Right atrium auricular region (tissue), 2 donors: ENCODE results near the gene RAPGEF1. TPM values are rescaled to one million over a fixed set of nuclear protein-coding genes. Genes with fewer than 3 reads are reported as not detected.

Source experiments
- DNase-seq: peaks from one replicate; pipeline ENCODE4 v3.0.0-alpha.2; 2019; ENCODE audit warnings: low spot score
- H3K27ac ChIP-seq, 2 donors: fragments of 200-600 bp; sonication (generic); 1 replicate in 1 of 2; 2 replicates in 1 of 2; pipeline ENCODE4 v1.5.1; 2016 to 2019
- H3K27me3 ChIP-seq, 2 donors: fragments of 200-600 bp; sonication (generic); one replicate each; pipeline versions ENCODE4 v1.5.1 to v1.6.0; 2017 to 2019
- H3K36me3 ChIP-seq: fragments of 200-600 bp; sonication (generic); one replicate; pipeline ENCODE4 v1.5.1; 2016
- H3K4me1 ChIP-seq, 2 donors: fragments of 200-600 bp; sonication (generic); one replicate each; pipeline versions ENCODE4 v1.5.1 to v1.6.0; 2017 to 2019
- H3K4me3 ChIP-seq, 2 donors: fragments of 200-600 bp; sonication (generic); 1 replicate in 1 of 2; 2 replicates in 1 of 2; pipeline ENCODE4 v1.5.1; 2017 to 2019; ENCODE audit warnings: mild to moderate bottlenecking in 1 of 2, moderate library complexity in 1 of 2
- H3K9me3 ChIP-seq, 2 donors: fragments of 200-600 bp; sonication (generic); one replicate each; pipeline ENCODE4 v1.5.1; 2019
- CTCF ChIP-seq, 2 donors: fragments of 200-600 bp; sonication (generic); IDR thresholded peaks; one replicate each; pipeline ENCODE4 v1.5.1; 2019; ENCODE audit warnings: antibody characterized with exemption in 2 of 2
- total RNA-seq, 2 donors: library from RNA; depleted of rRNA; stranded (reverse); fragments of >200 nt; gene quantifications; one replicate each; pipeline ENCODE4 v1.1.0, GENCODE V29; 2016

Gene RAPGEF1
- total RNA-seq, 2 donors from 2014 or later = 59.5 to 65.1 TPM

GRCh38 chr9:131623655-131624330 lies 116.1 kb downstream of the RAPGEF1 start:
- Histone ChIP-seq H3K4me3 (no peak overlapping the region), H3K27me3 (no peaks in the 10 kb centered on the region), H3K4me1 (peaks cover 4 to 38% of the 10 kb centered on the region in 2 donors), H3K36me3 (peaks cover 36% of the 10 kb centered on the region), H3K27ac (peak overlapping the region in 1 of 2 donors; percentile 83), H3K9me3 (no peaks in the 10 kb centered on the region)
- DNase-seq = no peak
- no peak for TF ChIP-seq CTCF (IDR thresholded peaks at IDR 0.05)

GRCh38 chr9:131622523-131622922 lies 117.4 kb downstream of the RAPGEF1 start:
- DNase-seq = no peak
- no peaks in the 10 kb centered on the region for H3K9me3 ChIP-seq
- H3K27me3 ChIP-seq = no peaks in the 10 kb centered on the region
- no peak for TF ChIP-seq CTCF (IDR thresholded peaks at IDR 0.05)
- H3K4me1 ChIP-seq = peaks cover 4 to 38% of the 10 kb centered on the region in 2 donors
- H3K27ac ChIP-seq = no peak overlapping the region
- no peak overlapping the region for H3K4me3 ChIP-seq
- peaks cover 42% of the 10 kb centered on the region for H3K36me3 ChIP-seq

- Histone ChIP-seq H3K27me3 (no peaks in the 10 kb centered on the region), H3K36me3 (peaks cover 43% of the 10 kb centered on the region), H3K4me3 (no peak overlapping the region), H3K27ac (no peak overlapping the region), H3K4me1 (peaks cover 4 to 39% of the 10 kb centered on the region in 2 donors), H3K9me3 (no peaks in the 10 kb centered on the region)
- no peak for DNase-seq
- TF ChIP-seq CTCF (IDR thresholded peaks at IDR 0.05) = no peak
Observed at GRCh38 chr9:131621551-131622358, 118.1 kb downstream of the RAPGEF1 start.

- Histone ChIP-seq H3K4me1 (peaks cover 4 to 36% of the 10 kb centered on the region in 2 donors), H3K9me3 (no peaks in the 10 kb centered on the region), H3K4me3 (no peak overlapping the region), H3K27me3 (no peaks in the 10 kb centered on the region), H3K36me3 (peaks cover 51% of the 10 kb centered on the region), H3K27ac (no peak overlapping the region)
- no peak for TF ChIP-seq CTCF (IDR thresholded peaks at IDR 0.05)
- DNase-seq = no peak
Observed at GRCh38 chr9:131620764-131621520, 118.9 kb downstream of the RAPGEF1 start.

- Histone ChIP-seq H3K27ac (no peak overlapping the region), H3K36me3 (peaks cover 63% of the 10 kb centered on the region), H3K4me1 (peaks cover 4 to 24% of the 10 kb centered on the region in 2 donors), H3K4me3 (no peak overlapping the region), H3K9me3 (no peaks in the 10 kb centered on the region), H3K27me3 (no peaks in the 10 kb centered on the region)
- DNase-seq = no peak
- no peak for TF ChIP-seq CTCF (IDR thresholded peaks at IDR 0.05)
Observed at GRCh38 chr9:131619680-131620079, 120.2 kb downstream of the RAPGEF1 start.
